Germinal center (tissue), 1 donor: Measurements from ENCODE around the gene NLRP13.
"Not testable (repeated sequence)": the region's sequence is repeated elsewhere in the genome, so short reads cannot be mapped to it uniquely, and the experiment has no call there.

Source experiments
- DNase-seq: peaks from one replicate; pipeline ENCODE4 v3.0.0; 2012; ENCODE audit warnings: mixed read lengths, low spot score

The NLRP13 gene

GRCh38 chr19:55931936-55932386 is at the start of gene NLRP13:
NLRP13 (minus strand) TSS chr19:55932336; CDS start chr19:55932311, 25 bp downstream.
- no peak for DNase-seq

GRCh38 chr19:55980415-55980814 is 48.3 kb upstream of the NLRP13 start:
- no peak for DNase-seq

GRCh38 chr19:55973982-55974381 is 41.8 kb upstream of the NLRP13 start:
- DNase-seq, result no peak

GRCh38 chr19:55962186-55962585 is 30.1 kb upstream of the NLRP13 start:
- no peak for DNase-seq

- DNase-seq, result no peak
Measured at GRCh38 chr19:55959996-55960675, 28.0 kb upstream of the NLRP13 start.

GRCh38 chr19:55958356-55958755 is 26.2 kb upstream of the NLRP13 start:
- no peak for DNase-seq

- DNase-seq, result no peak
Measured at GRCh38 chr19:55956431-55956830, 24.3 kb upstream of the NLRP13 start.

GRCh38 chr19:55950566-55950965 is 18.4 kb upstream of the NLRP13 start:
- DNase-seq, result not testable (repeated sequence)

GRCh38 chr19:55947532-55947931 is 15.4 kb upstream of the NLRP13 start, which contains the start of gene NLRP8:
NLRP8 (plus strand) TSS chr19:55947832.
- no peak for DNase-seq

- DNase-seq, result no peak
Measured at GRCh38 chr19:55940306-55940705, 8.2 kb upstream of the NLRP13 start.

GRCh38 chr19:55939206-55939605 is 7.1 kb upstream of the NLRP13 start:
- no peak for DNase-seq

- DNase-seq, result no peak
Measured at GRCh38 chr19:55935206-55935605, 3.1 kb upstream of the NLRP13 start.

- no peak for DNase-seq
Measured at GRCh38 chr19:55930996-55931515, 1.1 kb downstream of the NLRP13 start.

- not testable (repeated sequence) for DNase-seq
Measured at GRCh38 chr19:55929258-55929657, 2.9 kb downstream of the NLRP13 start.

GRCh38 chr19:55927991-55928390 is 4.1 kb downstream of the NLRP13 start:
- no peak for DNase-seq

- no peak for DNase-seq
Measured at GRCh38 chr19:55923556-55923955, 8.6 kb downstream of the NLRP13 start.

GRCh38 chr19:55913643-55914268 is 18.4 kb downstream of the NLRP13 start:
- peak; percentile 52 for DNase-seq

- DNase-seq, result no peak
Measured at GRCh38 chr19:55912916-55913315, 19.2 kb downstream of the NLRP13 start.

- no peak for DNase-seq
Measured at GRCh38 chr19:55909801-55910200, 22.3 kb downstream of the NLRP13 start.

GRCh38 chr19:55907746-55908145 is 24.4 kb downstream of the NLRP13 start:
- no peak for DNase-seq

- no peak for DNase-seq
Measured at GRCh38 chr19:55907286-55907685, 24.9 kb downstream of the NLRP13 start.

- no peak for DNase-seq
Measured at GRCh38 chr19:55902080-55902751, 29.9 kb downstream of the NLRP13 start.
